AG09319 (cell line): ENCODE results near the gene TPRX1.
"Not testable (repeated sequence)": the region's sequence is repeated elsewhere in the genome, so short reads cannot be mapped to it uniquely, and the experiment has no call there.

Experiments
- DNase-seq: peaks from one replicate; pipeline ENCODE4 v3.0.0-alpha.2; 2010; ENCODE audit warnings: low read depth; ENCODE audit errors: extremely low read depth
- TF ChIP-seq, protein P1 (sequence below): IDR thresholded peaks from 2 replicates; pipeline ENCODE4 v1.5.1; 2011; ENCODE audit warnings: low read depth, mild to moderate bottlenecking, inconsistent platforms, low read length, moderate library complexity

TPRX1 gene

GRCh38 chr19:47813304-47813994 is 9.1 kb upstream of the TPRX1 start:
- peak; percentile 4 for DNase-seq
- TF ChIP-seq, protein P1, sequence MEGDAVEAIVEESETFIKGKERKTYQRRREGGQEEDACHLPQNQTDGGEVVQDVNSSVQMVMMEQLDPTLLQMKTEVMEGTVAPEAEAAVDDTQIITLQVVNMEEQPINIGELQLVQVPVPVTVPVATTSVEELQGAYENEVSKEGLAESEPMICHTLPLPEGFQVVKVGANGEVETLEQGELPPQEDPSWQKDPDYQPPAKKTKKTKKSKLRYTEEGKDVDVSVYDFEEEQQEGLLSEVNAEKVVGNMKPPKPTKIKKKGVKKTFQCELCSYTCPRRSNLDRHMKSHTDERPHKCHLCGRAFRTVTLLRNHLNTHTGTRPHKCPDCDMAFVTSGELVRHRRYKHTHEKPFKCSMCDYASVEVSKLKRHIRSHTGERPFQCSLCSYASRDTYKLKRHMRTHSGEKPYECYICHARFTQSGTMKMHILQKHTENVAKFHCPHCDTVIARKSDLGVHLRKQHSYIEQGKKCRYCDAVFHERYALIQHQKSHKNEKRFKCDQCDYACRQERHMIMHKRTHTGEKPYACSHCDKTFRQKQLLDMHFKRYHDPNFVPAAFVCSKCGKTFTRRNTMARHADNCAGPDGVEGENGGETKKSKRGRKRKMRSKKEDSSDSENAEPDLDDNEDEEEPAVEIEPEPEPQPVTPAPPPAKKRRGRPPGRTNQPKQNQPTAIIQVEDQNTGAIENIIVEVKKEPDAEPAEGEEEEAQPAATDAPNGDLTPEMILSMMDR, result peak; percentile 57

DNA sequence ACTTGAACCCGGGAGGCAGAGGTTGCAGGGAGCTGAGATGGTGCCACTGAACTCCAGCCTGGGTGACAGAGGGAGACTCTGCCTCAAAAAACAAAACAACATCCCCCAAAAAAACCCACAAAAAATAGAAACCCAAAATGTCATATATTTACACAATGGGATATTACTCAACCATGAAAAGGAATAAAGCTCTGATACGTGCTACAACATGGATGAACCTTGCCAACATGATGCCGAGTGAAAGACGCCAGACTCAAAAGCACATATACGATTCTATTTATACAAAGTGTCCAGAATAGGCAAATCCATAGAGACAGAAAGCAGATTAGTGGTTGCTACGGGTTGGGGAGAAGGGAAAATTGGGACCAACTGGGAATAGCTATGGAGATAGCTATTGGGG is 2.1 kb upstream of the TPRX1 start:
- TF ChIP-seq, protein P1, result no peak
- no peak for DNase-seq

DNA sequence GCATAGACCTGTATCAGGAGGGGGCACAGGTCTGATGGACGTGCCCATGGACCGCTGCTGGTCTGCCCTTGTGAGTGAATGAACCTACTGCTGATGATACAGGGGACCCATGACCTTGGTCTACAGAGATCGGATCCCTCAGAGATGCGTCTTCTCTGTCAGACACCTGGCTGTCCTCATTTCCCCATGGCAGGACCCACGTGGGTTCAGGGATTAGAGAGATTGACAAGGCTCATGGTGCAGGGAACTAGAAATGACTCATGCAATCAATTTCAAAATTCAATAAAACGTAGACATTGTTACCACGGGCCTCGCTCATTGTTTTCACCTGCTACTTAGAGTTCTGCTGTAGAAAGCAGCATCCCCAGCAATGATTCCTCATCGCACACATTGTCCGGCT is 962 bp upstream of the TPRX1 start:
- DNase-seq, result no peak
- TF ChIP-seq, protein P1, result no peak

GRCh38 chr19:47803671-47804070 is 680 bp downstream of the TPRX1 start:
- DNase-seq, result not testable (repeated sequence)

- DNase-seq, result not testable (repeated sequence)
Observed at GRCh38 chr19:47803148-47803547, 1.2 kb downstream of the TPRX1 start.

GRCh38 chr19:47802521-47803043 is 1.8 kb downstream of the TPRX1 start:
- TF ChIP-seq, protein P1, result no peak
- DNase-seq, result no peak

GRCh38 chr19:47801270-47801669 is 3.1 kb downstream of the TPRX1 start:
- TF ChIP-seq, protein P1, result no peak
- DNase-seq, result no peak

- DNase-seq, result no peak
- TF ChIP-seq, protein P1, result no peak
Observed at GRCh38 chr19:47798904-47799266, 5.5 kb downstream of the TPRX1 start.
